H1 (cell line): ENCODE results near the gene TUT7.

ENCODE experiments used
- GTF2F1 ChIP-seq: IDR thresholded peaks from 2 replicates; pipeline ENCODE4 v1.6.1; 2012; ENCODE audit warnings: low read depth, low read length, improper control_type of control experiment, borderline replicate concordance
- POLR2A ChIP-seq, 2 experiments: IDR thresholded peaks; 1 replicate in 1 of 2; 2 replicates in 1 of 2; pipeline ENCODE4 v1.6.1; 2011; ENCODE audit warnings: low read depth in 2 of 2, low read length in 2 of 2, mild to moderate bottlenecking in 2 of 2; ENCODE audit errors: control extremely low read depth in 1 of 2

GRCh38 chr9:86279839-86280238, 74.4 kb downstream of the TUT7 start:
- TF ChIP-seq GTF2F1 = no peak
- no peak for TF ChIP-seq POLR2A (IDR thresholded peaks at IDR 0.05; ENCODE audit: control extremely low read depth in 1 of 2, low read depth in 2 of 2, low read length in 2 of 2)
